Adipocyte (in vitro differentiated cells): Measurements from ENCODE around the gene NOTUM.

Experiments used
- DNase-seq: peaks from one replicate; pipeline ENCODE4 v3.0.0-alpha.2; 2015; ENCODE audit warnings: low read depth
- H3K27me3 ChIP-seq: replicated peaks from 2 replicates; pipeline ENCODE4 v1.7.0; 2013; ENCODE audit warnings: mild to moderate bottlenecking, low read length, moderate library complexity; ENCODE audit not compliant: control insufficient read depth, insufficient read depth
- H3K36me3 ChIP-seq: 2 replicates; pipeline ENCODE4 v1.7.0; 2013; ENCODE audit warnings: low read length, mild to moderate bottlenecking, moderate library complexity; ENCODE audit not compliant: control insufficient read depth, insufficient read depth, severe bottlenecking
- H3K4me1 ChIP-seq: 2 replicates; pipeline ENCODE4 v1.7.0; 2013; ENCODE audit warnings: mild to moderate bottlenecking, low read length, moderate library complexity; ENCODE audit not compliant: control insufficient read depth, insufficient read depth
- H3K4me3 ChIP-seq: 2 replicates; pipeline ENCODE4 v1.7.0; 2013; ENCODE audit warnings: mild to moderate bottlenecking, low read length, moderate library complexity
- H3K9ac ChIP-seq: 2 replicates; pipeline ENCODE4 v1.7.0; 2013; ENCODE audit warnings: mild to moderate bottlenecking, low read length, moderate library complexity
- H3K9me3 ChIP-seq: 2 replicates; pipeline ENCODE4 v1.7.0; 2013; ENCODE audit warnings: mild to moderate bottlenecking, low read length, moderate library complexity; ENCODE audit not compliant: control insufficient read depth

NOTUM gene

GRCh38 chr17:81995463-81996231 is 34.7 kb upstream of the NOTUM start:
- Histone ChIP-seq H3K9ac (no peak overlapping the region), H3K36me3 (peaks cover 11% of the 10 kb centered on the region), H3K4me1 (peaks cover 11% of the 10 kb centered on the region), H3K9me3 (no peaks in the 10 kb centered on the region), H3K4me3 (no peak overlapping the region), H3K27me3 (no peaks in the 10 kb centered on the region)
- DNase-seq = no peak

GRCh38 chr17:81994593-81995462 is 33.8 kb upstream of the NOTUM start:
- H3K4me1 ChIP-seq = peaks cover 11% of the 10 kb centered on the region
- no peaks in the 10 kb centered on the region for H3K9me3 ChIP-seq
- H3K36me3 ChIP-seq = peaks cover 11% of the 10 kb centered on the region
- no peak overlapping the region for H3K4me3 ChIP-seq
- no peak for DNase-seq
- H3K27me3 ChIP-seq = no peaks in the 10 kb centered on the region
- no peak overlapping the region for H3K9ac ChIP-seq

GRCh38 chr17:81993729-81994592 is 33.0 kb upstream of the NOTUM start:
- no peak overlapping the region for H3K4me3 ChIP-seq

GRCh38 chr17:81992306-81993102 is 31.5 kb upstream of the NOTUM start:
- H3K4me3 ChIP-seq = no peak overlapping the region
- no peaks in the 10 kb centered on the region for H3K9me3 ChIP-seq
- no peak overlapping the region for H3K9ac ChIP-seq
- DNase-seq = no peak
- H3K4me1 ChIP-seq = peaks cover 11% of the 10 kb centered on the region
- peaks cover 11% of the 10 kb centered on the region for H3K36me3 ChIP-seq
- no peaks in the 10 kb centered on the region for H3K27me3 ChIP-seq

More at GRCh38 chr17:81993729-81994592, 33.0 kb upstream of the NOTUM start:
- Histone ChIP-seq H3K27me3 (no peaks in the 10 kb centered on the region), H3K9ac (no peak overlapping the region), H3K36me3 (peaks cover 11% of the 10 kb centered on the region), H3K4me1 (peaks cover 11% of the 10 kb centered on the region), H3K9me3 (no peaks in the 10 kb centered on the region)
- DNase-seq = no peak

- Histone ChIP-seq H3K4me3 (no peak overlapping the region), H3K9me3 (no peaks in the 10 kb centered on the region), H3K4me1 (peaks cover 11% of the 10 kb centered on the region), H3K9ac (no peak overlapping the region), H3K27me3 (no peaks in the 10 kb centered on the region), H3K36me3 (peaks cover 8% of the 10 kb centered on the region)
- DNase-seq = peak; percentile 82
These were observed 30.8 kb upstream of the NOTUM start for GRCh38 chr17:81991684-81992305.

- no peak for DNase-seq
- Histone ChIP-seq H3K9me3 (no peaks in the 10 kb centered on the region), H3K27me3 (no peaks in the 10 kb centered on the region), H3K4me3 (no peak overlapping the region), H3K4me1 (peaks cover 11% of the 10 kb centered on the region), H3K9ac (no peak overlapping the region), H3K36me3 (peaks cover 12% of the 10 kb centered on the region)
These were observed 30.1 kb upstream of the NOTUM start for GRCh38 chr17:81990836-81991683.

GRCh38 chr17:81987161-81987770 is 26.3 kb upstream of the NOTUM start:
- Histone ChIP-seq H3K4me3 (no peak overlapping the region), H3K27me3 (no peaks in the 10 kb centered on the region), H3K9me3 (no peaks in the 10 kb centered on the region), H3K4me1 (peaks cover 10% of the 10 kb centered on the region), H3K36me3 (peaks cover 25% of the 10 kb centered on the region), H3K9ac (no peak overlapping the region)
- no peak for DNase-seq

GRCh38 chr17:81986606-81987005 is 25.6 kb upstream of the NOTUM start:
- Histone ChIP-seq H3K36me3 (peaks cover 25% of the 10 kb centered on the region), H3K27me3 (no peaks in the 10 kb centered on the region), H3K9me3 (no peaks in the 10 kb centered on the region), H3K4me1 (peaks cover 3% of the 10 kb centered on the region), H3K4me3 (no peak overlapping the region), H3K9ac (no peak overlapping the region)
- DNase-seq = no peak

- no peaks in the 10 kb centered on the region for H3K9me3 ChIP-seq
- H3K36me3 ChIP-seq = peaks cover 30% of the 10 kb centered on the region
- H3K9ac ChIP-seq = no peak overlapping the region
- no peaks in the 10 kb centered on the region for H3K27me3 ChIP-seq
- DNase-seq = no peak
- H3K4me1 ChIP-seq = no peaks in the 10 kb centered on the region
- no peak overlapping the region for H3K4me3 ChIP-seq
These were observed 23.9 kb upstream of the NOTUM start for GRCh38 chr17:81984773-81985410.
